ENCODE data around the gene BOK.

The BOK gene

DNA sequence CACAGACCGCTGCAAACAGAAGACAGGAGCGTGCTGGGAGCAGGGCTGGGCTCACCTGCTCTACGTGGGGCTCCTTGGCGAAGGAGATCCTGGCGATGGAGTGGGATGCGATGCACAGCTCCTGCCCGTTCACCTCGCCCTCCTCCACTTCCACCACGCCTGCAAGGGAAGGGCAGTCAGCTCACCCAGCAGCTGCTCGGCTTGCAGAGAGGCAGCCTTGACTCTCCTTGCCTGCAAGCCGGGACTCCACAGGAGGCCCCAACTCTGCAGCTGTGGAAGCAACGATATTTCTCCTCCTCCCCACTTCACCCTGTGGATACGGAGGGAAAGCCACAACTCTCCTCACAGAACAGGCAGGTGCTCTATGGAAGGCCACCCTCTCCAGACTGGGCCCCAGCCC is 43.3 kb downstream of the BOK start:
- DNase-seq (ENCODE audit: low read depth) = no peak

DNA sequence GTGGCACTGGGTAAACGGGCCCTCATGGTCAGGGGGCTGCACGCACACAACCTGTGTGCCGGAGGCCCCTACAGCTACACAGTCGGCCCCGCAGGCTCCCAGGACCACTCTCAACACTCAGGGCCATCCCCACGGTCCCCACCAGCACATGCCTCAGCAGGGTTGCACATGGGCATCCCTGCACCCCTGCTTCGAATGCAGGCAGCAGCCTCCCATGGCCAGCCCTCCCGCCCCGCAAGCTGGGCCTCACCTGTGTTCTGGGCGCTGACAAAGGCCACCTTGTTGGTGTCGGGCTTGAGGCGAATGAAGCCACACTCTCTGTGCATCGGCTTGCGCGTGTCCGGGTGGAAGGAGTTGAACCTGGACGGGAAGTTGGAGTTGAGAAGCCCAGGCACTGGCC is 44.2 kb downstream of the BOK start:
- no peak for DNase-seq (ENCODE audit: low read depth)

DNA sequence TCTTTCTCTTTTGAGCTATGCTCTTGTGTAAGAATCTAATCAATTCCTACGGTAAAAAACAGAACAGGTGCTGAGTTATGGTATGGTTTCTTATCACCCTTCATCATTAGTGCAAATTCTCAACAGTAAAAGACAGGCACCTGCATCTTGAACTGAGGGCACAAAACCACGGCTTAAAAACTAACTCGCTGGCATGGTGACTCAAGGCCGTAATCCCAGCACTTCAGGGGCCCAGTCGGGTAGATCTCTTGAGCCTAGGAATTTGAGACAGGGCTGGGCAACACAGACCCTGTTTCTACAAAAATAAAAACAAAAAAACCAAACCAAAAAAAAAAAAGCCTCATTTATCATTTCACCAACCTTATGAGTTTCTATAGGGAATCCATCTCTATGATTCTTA is 45.1 kb downstream of the BOK start:
- no peak for DNase-seq (ENCODE audit: low read depth)

DNA sequence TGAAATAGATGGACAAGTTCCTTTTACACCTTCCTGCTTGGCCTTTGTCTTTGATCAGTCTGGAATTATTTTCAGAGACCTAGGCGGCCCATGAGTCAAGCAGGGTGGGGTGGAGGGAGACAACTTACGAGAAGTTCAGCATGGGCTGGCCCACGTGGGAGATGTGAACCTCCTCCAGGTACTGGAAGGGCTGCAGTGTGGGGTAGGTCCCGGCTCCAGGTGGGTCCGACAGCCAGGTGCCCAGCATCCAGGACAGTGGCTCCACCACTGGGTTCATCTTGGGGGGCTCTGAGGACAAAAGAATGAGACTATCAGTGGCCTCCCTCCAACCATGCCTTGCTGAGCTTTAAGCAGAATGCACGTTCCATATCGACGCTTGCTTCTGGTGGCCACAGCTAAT is 47.6 kb downstream of the BOK start:
- no peak for DNase-seq (ENCODE audit: low read depth)

DNA sequence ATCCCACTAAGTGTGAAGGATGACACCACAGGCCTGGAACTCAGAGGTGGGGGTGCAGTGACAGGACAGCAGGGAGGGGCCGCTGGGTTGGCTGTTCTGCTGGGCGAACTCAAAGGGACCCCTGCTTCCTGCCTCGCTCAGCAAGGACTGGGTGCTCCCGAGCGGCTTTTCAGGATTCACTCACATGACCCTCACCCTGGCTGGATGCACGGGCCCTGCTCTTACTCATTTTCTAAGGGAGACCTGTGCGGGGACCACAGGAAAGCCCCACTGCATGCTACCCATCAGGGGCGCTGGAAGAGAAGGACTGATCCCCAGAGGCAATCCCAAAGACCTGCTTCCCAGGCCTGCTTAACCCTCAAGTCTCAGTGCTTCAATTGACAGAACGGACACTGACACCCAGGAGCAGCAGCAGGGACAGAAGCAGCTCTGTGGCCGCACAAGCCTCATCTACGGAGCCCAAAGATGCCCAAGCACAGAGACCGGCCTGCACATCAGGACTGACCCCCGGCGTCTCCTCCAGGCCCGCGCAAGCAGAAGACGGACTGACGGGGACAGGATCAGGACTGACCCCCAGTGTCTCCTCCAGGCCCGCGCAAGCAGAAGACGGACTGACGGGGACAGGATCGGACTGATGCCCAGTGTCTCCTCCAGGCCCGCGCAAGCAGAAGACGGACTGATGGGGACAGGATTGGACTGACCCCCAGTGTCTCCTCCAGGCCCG is 48.8 kb downstream of the BOK start:
- DNase-seq (ENCODE audit: low read depth) = no peak

DNA sequence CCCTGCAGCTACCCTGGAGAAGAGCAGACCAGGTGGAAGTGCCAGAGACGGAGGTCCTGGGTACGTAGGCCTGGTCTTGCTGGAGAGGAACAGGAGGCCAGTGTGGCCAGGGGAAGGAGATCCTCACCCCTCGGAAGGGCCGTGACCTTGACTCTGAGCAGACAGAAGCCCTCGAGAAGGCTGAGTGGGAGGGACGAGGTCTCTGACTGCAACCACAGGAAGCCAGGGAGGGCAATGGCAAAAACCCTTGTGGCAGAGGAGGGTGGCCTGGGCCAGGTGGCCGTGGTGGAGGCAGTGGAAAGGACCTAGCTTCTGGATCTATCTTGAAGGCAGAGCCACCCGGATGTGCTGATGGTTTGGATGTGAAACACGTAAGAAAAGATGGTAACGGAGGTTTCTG is 50.3 kb downstream of the BOK start:
- DNase-seq (ENCODE audit: low read depth) = no peak

DNA sequence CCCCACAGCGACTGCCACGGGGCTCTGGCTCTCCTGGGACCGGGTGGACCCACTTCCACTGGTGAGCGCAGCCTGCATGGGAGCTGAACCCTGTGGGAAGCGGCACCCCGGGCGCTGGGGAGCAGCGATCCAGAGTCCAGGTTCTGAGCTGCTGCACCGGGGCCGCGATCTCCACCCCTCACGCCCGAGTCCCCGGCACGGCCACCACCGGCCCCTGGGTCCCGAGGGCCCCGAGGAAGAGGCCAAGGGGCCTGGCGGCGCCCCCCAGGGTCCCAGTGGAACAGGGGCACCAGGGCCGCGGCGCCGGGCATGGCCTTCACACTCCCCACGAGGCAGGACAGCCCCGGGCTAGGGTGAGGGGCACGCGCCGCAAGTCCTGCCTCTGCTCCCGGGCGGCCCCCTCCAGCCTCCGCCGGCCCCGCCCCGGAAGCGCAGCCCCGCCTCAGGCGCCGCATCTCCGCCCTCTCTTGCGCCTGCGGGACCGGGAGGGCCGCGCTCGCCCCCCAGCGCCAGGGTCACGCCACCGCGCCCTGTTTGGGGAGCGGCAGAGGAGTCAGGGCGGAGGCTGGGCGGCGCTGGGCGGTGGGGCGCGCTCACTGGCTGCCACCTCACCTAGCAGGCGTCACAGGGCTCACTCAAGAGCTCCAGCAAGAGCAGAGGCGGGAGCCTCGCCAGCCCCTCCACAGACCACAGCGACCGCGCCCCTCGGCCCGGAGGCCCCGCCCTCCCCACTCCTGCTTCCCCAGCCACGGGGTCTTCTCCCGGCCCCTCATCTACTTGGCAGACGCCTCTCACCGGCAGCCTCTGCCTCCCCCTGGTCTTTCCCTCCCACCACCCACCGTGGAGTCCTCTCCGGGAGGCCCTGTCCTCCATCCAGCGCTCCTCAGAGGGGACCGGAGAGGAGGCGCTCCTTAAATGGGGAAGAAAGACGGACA is 51.6 kb downstream of the BOK start:
- peak; percentile 87 for DNase-seq (ENCODE audit: low read depth)

DNA sequence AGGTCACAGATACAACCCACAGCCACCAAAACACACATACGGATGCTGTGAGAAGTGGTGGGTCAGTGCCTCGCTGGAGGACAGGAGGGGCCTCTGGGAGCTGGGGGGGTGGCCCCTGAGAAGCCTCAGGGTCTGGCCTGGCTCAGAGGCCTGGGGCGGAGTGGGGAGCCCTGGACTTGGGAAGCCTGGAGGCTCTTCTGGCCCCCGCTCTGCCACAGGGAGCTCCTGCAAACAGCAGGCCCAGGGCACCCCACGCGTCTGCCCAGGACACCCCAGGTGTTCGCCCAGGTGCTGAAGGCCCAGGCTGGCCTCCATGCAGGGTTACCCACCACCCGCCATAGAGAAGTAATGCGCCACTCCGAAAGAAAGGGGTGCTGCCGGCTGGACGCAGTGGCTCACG is 52.5 kb downstream of the BOK start:
- no peak for DNase-seq (ENCODE audit: low read depth)

DNA sequence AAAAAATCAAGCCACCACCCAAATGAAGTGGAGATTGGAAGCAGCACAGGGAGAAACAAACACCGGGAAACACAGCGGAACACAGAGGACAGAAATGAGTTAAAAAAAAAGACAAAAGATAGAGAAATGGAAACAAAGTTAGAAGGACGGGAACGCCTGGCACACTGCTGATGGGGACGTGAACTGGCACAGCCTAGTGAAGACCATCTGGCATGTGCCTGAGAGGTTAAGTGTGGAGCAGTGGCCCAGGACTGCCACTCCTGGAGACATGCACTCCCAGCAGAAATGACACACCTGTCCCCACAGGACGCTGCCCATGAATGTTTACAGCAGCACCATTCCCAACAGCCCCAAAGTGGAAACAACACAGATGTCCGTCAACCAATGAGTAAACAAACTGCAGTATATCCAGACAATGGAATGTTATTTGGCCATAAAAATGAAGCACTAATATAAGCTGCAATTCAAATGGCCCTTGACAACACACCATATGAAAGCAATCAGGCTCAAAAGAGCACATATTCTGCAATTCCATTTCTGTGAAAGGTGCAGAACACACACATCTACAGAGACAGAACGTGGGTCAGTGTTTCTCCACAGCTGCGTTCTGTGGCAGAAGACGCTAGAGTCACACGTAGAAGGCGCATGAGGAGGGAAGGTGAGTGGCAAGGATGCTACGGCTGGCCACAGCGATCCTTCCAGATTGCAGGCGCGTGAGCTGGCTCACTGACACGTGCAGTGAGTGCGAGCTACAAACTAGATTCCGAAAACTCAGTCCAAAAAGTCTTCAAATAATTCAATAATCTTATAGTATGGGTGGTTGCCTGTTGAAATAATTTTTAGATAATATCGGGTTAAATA is 53.8 kb downstream of the BOK start:
- no peak for DNase-seq (ENCODE audit: low read depth)

DNA sequence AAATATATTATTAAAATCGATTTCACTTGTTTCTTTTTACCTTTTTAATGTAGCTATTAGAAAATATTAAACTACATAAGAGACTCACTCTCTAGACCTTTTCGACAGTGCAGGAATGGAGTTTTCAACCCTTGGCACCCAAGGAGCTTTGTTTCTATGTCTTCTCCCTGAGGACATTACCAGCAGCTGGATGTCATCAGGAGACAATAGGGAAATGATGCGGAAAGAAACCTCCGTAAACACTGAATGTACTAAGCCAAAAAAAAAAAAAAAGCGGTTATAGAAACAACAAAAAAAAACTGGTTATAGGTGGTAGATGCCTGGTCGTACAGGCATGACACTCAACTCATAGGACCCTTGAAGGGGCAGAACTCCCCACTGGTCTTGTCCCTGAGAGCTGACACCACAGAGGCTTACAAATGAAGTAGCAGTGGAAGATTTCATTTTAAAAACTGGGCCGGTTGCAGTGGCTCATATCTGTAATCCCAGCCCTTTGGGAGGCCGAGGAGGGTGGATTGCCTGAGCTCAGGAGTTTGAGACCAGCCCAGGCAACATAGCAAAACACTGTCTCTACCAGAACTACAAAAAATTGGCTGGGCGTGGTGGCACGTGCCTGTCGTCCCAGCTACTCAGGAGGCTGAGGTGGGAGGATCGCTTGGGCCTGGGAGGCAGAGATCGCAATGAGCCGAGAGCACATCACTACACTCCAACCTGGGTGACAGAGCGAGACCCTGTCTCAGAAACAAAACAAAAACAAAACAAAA is 54.7 kb downstream of the BOK start:
- no peak for DNase-seq (ENCODE audit: low read depth)

DNA sequence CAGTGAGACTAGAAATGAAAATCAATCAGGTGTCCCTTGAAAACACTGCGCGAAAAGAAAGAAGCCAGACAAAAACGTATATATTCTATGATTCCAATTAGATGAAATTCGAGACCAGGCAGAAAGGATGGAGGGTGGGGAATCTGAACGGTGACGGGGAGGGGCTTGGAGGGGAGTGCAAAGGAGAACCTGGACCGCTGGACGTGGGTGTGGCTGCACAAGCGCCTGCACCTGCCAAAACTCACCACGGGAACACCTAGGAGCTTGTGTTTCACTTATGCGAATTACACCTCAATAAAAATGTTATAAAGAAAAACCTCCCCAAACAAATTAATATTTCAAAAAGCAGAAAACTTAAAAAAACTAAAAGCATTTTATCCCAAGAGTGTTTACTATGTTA is 56.5 kb downstream of the BOK start:
- DNase-seq (ENCODE audit: low read depth) = no peak

DNA sequence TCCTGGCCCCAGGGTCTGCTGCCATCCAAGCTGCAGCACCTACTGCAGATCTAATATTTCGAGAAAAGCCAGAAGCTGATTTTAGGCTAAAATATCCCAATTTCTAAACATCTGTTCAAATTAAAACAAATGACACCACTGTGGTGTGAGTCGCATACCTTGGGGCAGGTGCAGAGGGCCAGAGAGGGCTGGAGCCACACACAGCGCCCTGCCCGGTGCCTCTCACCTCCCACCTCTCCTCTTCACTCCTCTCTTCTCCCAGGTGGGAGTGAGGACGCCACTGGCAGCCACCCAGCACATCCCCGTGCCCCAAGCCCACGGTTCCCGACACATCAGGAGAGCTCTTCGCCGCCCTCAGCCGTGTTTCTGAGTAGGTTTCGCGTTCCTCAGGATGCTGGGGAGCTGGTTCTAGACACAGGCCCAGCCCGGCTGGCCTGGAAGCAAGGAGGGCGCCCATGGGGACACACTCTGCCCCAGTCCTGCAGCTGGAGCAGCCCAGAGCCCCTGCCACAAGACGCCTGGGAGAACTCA is 57.0 kb downstream of the BOK start:
- no peak for DNase-seq (ENCODE audit: low read depth)

DNA sequence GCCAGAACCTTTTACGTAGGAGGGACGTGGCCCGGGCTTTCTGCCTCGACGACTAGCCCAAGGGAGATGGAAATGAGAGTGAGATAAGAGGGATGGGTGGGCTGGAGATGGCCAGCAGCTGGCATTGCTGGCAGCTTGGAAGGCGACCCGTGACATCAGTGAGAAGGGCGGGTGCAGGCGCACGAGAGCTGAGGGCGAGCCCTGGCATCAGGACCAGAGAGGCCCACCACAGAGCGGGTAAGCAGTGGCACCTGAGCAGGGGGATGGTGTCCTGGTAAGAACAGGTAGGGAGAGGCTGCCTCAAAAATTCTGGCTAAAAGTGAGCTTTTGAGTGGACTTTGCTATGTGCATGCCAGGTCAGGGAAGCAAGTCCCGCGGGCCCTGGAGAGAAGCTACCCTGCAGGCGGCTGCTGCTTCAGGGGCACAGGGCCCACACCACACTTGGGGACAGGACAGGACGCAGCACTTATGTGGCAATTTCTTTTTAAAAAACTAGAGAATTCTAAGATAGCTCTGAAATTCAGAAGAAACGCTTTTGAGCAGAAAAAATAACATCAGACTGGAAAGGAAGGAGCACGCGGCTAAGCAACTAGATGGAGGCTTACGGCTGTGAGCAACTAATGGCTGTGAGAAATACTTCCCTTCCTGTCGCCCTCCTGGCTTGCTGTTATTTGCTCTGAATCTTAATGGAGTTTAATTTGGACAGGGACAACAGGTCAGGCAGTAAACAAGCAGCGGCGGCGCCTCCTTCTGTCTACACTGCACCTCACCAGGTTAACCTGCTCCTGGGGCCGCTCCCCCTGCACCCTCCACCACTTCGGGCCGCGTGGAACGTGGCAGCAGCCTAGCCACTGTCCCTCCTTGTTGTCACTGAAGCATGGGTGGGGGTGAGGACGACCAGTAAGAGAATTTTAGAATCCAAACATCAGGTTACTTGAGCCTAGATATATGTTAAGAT is 57.9 kb downstream of the BOK start:
- no peak for DNase-seq (ENCODE audit: low read depth)

DNA sequence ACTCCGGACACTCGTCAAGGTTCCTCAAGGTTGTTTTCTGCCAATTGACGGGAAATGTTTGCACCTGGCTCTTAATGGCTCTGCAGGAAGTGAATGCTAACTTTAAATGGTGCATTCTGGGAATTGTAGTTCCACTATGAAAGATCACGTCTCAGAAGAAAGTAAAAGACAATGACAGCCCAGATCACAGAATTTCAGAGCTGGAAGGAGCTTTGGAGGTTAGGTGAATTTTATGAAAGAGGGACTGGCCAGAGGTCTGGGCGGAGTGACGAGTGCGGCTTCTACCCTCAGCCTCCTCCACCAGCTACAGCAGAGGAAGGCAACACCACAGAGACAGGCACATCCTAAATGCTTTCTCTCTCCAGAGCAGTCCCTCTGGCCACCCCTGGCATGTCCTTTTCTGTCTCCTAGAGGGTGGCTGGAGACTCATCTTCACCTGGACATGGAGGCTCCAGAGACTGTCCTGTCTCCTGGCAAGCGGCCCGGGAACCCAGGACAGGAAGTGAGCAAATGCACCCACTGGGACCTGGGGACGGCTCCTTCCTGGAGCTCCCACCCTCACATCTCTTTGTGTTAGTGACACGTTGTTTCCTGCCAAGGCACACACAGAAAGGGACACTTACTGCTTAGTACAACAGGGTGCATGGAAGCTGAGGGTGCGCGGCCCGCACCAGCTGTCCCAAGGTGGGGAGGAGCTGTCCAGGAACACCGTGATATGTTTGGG is 59.0 kb downstream of the BOK start:
- DNase-seq (ENCODE audit: low read depth) = no peak

DNA sequence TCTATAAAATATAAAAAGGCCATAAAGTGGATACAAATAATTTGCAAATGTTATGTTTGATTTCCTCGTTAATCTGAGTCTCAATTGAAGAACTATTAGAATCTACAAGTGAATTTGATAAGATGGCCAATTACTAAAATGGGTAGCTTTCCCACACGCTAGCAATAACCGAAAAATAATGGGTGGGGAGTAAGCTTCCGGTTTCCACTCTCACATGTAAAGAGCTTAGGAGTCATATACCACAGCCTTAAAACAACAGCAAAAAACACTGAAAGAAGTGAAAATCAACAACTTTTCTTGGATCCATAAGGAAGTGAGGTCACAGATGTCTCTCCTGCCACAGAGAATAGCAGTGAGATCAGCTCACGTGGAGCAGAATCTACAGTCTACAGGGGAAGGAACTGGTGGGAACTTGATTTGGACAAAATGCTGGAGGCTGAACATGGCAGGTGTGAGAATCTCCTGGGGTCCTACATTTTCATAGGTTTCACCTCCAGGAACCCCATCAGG is 59.8 kb downstream of the BOK start:
- no peak for DNase-seq (ENCODE audit: low read depth)

DNA sequence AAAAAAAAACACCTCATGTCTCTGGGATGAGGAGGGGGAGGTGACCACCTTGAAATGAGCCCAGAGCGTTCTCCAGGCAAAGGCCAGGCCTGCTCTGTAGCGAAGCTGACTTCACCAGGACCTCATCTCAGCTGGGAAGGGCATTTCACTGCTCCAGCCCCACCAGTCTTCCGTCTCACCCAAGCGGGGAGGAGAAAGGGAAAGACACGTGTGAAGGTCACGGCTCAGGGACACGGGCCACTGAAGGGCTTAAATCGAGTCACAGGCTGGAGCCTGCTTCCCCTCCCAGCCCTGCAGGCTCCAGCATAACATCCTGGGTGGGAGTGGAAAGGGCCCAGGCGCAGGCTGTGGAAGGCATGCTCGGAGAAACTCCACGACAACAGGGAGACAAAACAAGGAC is 60.3 kb downstream of the BOK start:
- DNase-seq (ENCODE audit: low read depth) = no peak

DNA sequence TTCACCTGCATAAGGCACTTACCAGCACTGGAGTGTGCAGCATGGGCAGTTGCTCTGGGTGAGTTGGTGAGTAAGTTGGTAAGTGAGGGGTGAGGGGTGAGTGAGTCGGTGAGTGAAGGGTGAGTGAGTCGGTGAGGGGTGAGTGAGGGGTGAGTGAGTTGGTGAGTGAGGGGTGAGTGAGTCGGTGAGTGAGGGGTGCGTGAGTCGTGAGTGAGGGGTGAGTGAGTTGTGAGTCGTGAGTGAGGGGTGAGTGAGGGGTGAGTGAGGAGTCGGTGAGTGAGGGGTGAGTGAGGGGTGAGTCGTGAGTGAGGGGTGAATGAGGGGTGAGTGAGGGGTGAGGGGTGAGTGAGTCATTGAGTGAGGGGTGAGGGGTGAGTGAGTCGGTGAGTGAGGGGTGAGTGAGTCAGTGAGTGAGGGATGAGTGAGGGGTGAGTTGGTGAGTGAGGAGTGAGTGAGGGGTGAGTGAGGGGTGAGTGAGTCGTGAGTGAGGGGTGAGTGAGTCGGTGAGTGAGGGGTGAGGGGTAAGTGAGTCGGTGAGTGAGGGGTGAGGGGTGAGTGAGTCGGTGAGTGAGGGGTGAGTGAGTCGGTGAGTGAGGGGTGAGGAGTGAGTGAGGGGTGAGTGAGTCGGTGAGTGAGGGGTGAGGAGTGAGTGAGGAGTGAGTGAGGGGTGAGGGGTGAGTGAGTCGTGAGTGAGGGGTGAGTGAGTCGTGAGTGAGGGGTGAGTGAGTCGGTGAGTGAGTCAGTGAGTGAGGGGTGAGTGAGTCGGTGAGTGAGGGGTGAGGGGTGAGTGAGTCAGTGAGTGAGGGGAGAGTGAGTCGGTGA is 61.3 kb downstream of the BOK start:
- DNase-seq (ENCODE audit: low read depth) = peak; percentile 7

DNA sequence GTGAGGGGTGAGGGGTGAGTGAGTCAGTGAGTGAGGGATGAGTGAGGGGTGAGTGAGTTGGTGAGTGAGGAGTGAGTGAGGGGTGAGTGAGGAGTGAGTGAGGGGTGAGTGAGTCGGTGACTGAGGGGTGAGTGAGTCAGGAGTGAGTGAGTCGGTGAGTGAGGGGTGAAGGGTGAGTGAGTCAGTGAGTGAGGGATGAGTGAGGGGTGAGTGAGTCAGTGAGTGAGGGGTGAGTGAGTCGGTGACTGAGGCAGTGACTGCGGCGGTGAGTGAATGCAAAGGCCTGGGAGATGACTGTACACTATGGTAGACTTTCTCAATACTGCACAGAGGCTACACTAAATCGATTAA is 61.8 kb downstream of the BOK start:
- peak; percentile 54 for DNase-seq (ENCODE audit: low read depth)

All from activated T-cell treated with anti-CD3 and anti-CD28 coated beads for 24 hours (primary cell).